22Rv1 (cell line): ENCODE results near the gene NELFE.
"Not testable (repeated sequence)": the region's sequence is repeated elsewhere in the genome, so short reads cannot be mapped to it uniquely, and the experiment has no call there.

Experiments
- ZFX ChIP-seq: fragments of 450-650 bp; IDR thresholded peaks from 2 replicates; pipeline ENCODE4 v1.6.1; 2017; ENCODE audit warnings: antibody characterized with exemption, borderline replicate concordance
- TF ChIP-seq, protein P1 (sequence below): fragments of 450-650 bp; IDR thresholded peaks from 2 replicates; pipeline ENCODE4 v1.5.1; 2017; ENCODE audit warnings: mild to moderate bottlenecking

DNA sequence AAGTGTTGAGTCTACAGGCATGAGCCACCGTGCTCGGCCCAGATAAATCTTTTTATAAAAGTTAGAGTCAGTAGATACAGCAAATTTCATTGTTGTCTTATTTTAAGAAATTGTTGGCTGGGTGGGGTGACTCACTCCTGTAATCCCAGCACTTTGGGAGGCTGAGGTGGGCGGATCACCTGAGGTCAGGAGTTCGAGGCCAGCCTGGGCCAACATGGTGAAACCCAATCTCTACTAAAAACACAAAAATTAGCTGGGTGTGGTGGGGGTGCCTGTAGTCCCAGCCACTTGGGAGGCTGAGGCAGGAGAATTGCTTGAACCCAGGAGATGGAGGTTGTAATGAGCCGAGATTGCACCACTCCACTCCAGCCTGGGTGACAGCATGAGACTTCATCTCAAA is 50.5 kb downstream of the NELFE start:
- TF ChIP-seq, protein P1, sequence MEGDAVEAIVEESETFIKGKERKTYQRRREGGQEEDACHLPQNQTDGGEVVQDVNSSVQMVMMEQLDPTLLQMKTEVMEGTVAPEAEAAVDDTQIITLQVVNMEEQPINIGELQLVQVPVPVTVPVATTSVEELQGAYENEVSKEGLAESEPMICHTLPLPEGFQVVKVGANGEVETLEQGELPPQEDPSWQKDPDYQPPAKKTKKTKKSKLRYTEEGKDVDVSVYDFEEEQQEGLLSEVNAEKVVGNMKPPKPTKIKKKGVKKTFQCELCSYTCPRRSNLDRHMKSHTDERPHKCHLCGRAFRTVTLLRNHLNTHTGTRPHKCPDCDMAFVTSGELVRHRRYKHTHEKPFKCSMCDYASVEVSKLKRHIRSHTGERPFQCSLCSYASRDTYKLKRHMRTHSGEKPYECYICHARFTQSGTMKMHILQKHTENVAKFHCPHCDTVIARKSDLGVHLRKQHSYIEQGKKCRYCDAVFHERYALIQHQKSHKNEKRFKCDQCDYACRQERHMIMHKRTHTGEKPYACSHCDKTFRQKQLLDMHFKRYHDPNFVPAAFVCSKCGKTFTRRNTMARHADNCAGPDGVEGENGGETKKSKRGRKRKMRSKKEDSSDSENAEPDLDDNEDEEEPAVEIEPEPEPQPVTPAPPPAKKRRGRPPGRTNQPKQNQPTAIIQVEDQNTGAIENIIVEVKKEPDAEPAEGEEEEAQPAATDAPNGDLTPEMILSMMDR, result not testable (repeated sequence)
- not testable (repeated sequence) for TF ChIP-seq ZFX
